ENCODE results near the gene TLE4. TPM values are rescaled to one million over a fixed set of nuclear protein-coding genes. Genes with fewer than 3 reads are reported as not detected.

TLE4 gene
- total and polyA plus RNA-seq, 2 of the 4 experiments (the other 2 are of a cell fraction): 68.0 to 78.1 TPM

DNA sequence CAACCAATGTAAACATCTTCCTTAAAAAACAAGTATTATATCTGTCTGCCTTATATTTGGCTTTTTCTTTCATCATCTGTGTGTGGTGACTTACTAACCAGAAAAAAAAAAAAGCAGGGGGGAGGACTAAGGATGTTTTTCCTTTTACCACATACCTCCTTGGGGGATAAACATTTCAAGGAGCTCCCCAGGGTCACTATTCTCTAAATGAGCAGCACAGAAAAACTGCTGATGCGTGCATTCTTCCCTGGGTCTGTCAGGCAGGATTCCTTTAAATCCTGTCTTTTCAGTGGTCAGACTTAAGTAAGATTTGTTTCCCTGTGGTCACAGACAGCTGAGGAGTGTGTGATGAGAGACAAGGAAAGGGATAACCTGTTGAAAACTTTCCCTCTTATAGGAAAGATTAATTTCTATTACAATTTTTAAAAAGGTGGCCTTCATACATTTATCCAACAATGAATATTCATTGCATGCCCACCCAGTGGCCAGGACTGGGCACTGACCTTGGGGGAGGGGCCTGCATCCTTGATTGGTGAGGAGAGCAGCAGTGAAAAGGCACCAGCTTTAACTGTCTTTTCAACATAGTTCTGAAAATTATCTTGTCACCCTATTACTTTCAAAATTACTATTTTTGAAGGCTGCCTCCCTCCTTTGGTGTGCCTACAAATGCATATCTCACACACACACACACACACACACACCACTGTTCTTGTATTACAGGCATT, 123.1 kb downstream of the TLE4 start:
- TF ChIP-seq MAFK (IDR thresholded peaks at IDR 0.05; ENCODE audit: low read depth, low read length) (peak; percentile 100), MXI1 (IDR thresholded peaks at IDR 0.05; ENCODE audit: borderline replicate concordance, low read depth, low read length) (no peak), CHD1 (IDR thresholded peaks at IDR 0.05; ENCODE audit: low read depth, low read length) (no peak)
- Histone ChIP-seq H2AFZ (replicated peaks; ENCODE audit: low read length, poor library complexity) (no peak overlapping the region), H2BK20ac (ENCODE audit: low read depth, low read length) (no peak overlapping the region), H3K9ac (ENCODE audit: low read depth, low read length) (no peak overlapping the region), H3K79me1 (ENCODE audit: low read depth in 1 of 2, low read length in 2 of 2) (peaks cover 38 to 45% of the 10 kb centered on the region in 2 experiments), H4K5ac (ENCODE audit: low read depth, low read length) (no peak overlapping the region), H2BK120ac (ENCODE audit: low read depth, low read length) (no peak overlapping the region), H3K9me1 (ENCODE audit: insufficient read depth, low read length) (peaks cover 15% of the 10 kb centered on the region), H3K9me3 (ENCODE audit: control insufficient read depth, insufficient read depth, low read length) (no peaks in the 10 kb centered on the region), H2AK9ac (replicated peaks; ENCODE audit: low read depth, low read length, poor library complexity) (no peak overlapping the region), H3K14ac (replicated peaks; ENCODE audit: low read depth, low read length) (no peak overlapping the region), H3K23ac (ENCODE audit: low read depth, low read length) (no peak overlapping the region), H3K4me1 (ENCODE audit: control insufficient read depth, insufficient read depth, low read length) (peaks cover 6% of the 10 kb centered on the region), H2AK5ac (ENCODE audit: low read depth, low read length) (no peak overlapping the region), H3K18ac (ENCODE audit: low read depth, low read length) (no peak overlapping the region), H3K36me3 (ENCODE audit: control insufficient read depth, insufficient read depth, low read length) (peaks cover 2% of the 10 kb centered on the region; the same call in 1 of the 2 replicates), H3K27me3 (ENCODE audit: control insufficient read depth, insufficient read depth, low read length) (no peaks in the 10 kb centered on the region), H3K4ac (ENCODE audit: low read depth, low read length) (no peak overlapping the region), H3K27ac (ENCODE audit: insufficient read depth, low read length) (no peak overlapping the region), H2BK15ac (ENCODE audit: low read depth, low read length) (no peak overlapping the region), H4K20me1 (ENCODE audit: insufficient read depth, low read length) (peaks cover 15% of the 10 kb centered on the region; the same call in 1 of the 2 replicates), H2BK5ac (ENCODE audit: low read depth, low read length, poor library complexity, severe bottlenecking) (no peak overlapping the region), H3K4me3 (ENCODE audit: insufficient read depth, low read depth, low read length) (no peak overlapping the region), H4K91ac (ENCODE audit: insufficient read depth, low read depth, low read length) (no peak overlapping the region), H3K4me2 (ENCODE audit: low read depth, low read length) (no peak overlapping the region), H3K56ac (ENCODE audit: extremely low read depth, insufficient read depth, low read length) (no peak overlapping the region), H4K8ac (ENCODE audit: low read depth in 2 of 2, low read length in 2 of 2) (no peak overlapping the region)
- no TSS peak for BruUV-seq (replicated peaks)
- ChIA-PET CTCF (interaction anchor here (0.5 to 1.0 kb wide), 3 partner anchors 9 to 1761 kb away, joined by 4 to 10 read pairs (median 5); no protein-coding TSS in a partner anchor), POLR2A (ENCODE audit: unreplicated experiment) (interaction anchor here (0.6 kb wide), 1 partner anchor 8 kb away, joined by 3 read pairs; no protein-coding TSS in a partner anchor)
- intact Hi-C loops (cut with micrococcal nuclease): loop anchor here (2.0 to 10.0 kb wide), 2 partner anchors 120 to 560 kb away; no protein-coding TSS in a partner anchor
- in situ Hi-C loops (cut with MboI; ENCODE audit: low sequenced_read_pairs): no loop called here
- dilution Hi-C loops (cut with HindIII; ENCODE audit: low sequenced_read_pairs, unreplicated experiment): no loop called here
- peak; percentile 88 for ATAC-seq (ENCODE audit: low read depth)
- peak; percentile 92 for DNase-seq
- WGBS, 2 experiments (ENCODE audit: extremely low coverage in 2 of 2, insufficient read length in 1 of 2): no CpG with 5 or more reads among the region's 1 CpG

Data from IMR-90 (cell line).